Measurements from ENCODE around the gene AATK.

GRCh38 chr17:81129711-81130367 is 36.2 kb downstream of the AATK start:
- TF ChIP-seq CTCF (IDR thresholded peaks at IDR 0.05) (no peak), POLR2A (IDR thresholded peaks at IDR 0.05) (no peak)

All from thyroid gland (tissue), 4 donors.